ENCODE data around the gene ARL5A.

ARL5A gene

GRCh38 chr2:151826737-151827157 lies 1.5 kb downstream of the ARL5A start:
- Mint-ChIP-seq H3K27ac (no peak overlapping the region), H3K27me3 (ENCODE audit: low read depth) (peaks cover 3% of the 10 kb centered on the region), H3K4me3 (peak overlapping the region; percentile 97), H3K36me3 (ENCODE audit: low read depth) (peaks cover 11% of the 10 kb centered on the region), H3K9me3 (no peaks in the 10 kb centered on the region), H3K4me1 (ENCODE audit: low read depth) (peaks cover 35% of the 10 kb centered on the region)
- DNase-seq (ENCODE audit: low spot score), result no peak

DNA sequence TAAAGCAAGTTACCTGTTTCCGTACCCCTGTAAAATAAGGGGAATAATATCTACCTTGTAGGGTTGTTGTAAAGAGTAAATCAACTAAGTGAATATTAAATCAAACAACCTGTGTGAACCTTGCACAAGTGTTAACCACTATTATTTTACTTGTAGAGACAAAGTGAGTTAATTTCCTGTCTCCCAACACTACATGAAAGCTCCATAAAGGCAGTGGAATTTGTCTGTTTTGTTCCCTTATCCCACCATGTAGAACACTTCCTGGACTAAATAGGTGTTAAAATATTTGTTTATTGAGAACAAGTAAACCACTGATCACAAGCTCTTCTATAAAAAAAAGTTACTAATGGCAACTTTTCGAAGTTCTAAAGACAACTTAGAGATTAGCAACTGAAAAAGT lies 3.3 kb downstream of the ARL5A start:
- H3K9me3 Mint-ChIP-seq, result no peaks in the 10 kb centered on the region

DNA sequence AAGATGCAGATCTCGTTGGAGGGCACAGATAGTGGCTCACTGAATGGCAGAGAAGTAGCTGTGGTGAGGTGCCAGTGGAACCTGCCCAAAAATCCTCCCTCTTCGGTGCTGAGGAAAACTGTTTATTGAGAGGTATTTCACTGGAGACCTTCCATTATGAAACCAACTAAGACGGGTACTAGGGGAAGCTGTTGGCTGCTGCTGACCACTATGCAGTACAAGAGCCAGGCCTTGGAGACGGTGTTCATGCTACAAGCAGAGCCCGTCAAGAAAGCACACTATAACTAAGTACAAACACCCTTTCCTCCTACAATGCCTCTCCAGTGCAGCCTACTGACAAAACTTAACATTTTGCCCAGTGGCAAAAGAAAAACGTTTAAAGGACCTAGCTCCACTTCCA lies 4.6 kb downstream of the ARL5A start:
- peaks cover 18% of the 10 kb centered on the region for H3K36me3 Mint-ChIP-seq (ENCODE audit: low read depth)
- H3K27ac Mint-ChIP-seq, result no peak overlapping the region

More for the DNA sequence above, 3.3 kb downstream of the ARL5A start:
- H3K27ac Mint-ChIP-seq, result no peak overlapping the region
- H3K27me3 Mint-ChIP-seq (ENCODE audit: low read depth), result no peaks in the 10 kb centered on the region
- H3K36me3 Mint-ChIP-seq (ENCODE audit: low read depth), result peaks cover 18% of the 10 kb centered on the region
- H3K4me3 Mint-ChIP-seq, result no peak overlapping the region
- H3K4me1 Mint-ChIP-seq (ENCODE audit: low read depth), result peaks cover 44% of the 10 kb centered on the region
- no peak for DNase-seq (ENCODE audit: low spot score)

DNA sequence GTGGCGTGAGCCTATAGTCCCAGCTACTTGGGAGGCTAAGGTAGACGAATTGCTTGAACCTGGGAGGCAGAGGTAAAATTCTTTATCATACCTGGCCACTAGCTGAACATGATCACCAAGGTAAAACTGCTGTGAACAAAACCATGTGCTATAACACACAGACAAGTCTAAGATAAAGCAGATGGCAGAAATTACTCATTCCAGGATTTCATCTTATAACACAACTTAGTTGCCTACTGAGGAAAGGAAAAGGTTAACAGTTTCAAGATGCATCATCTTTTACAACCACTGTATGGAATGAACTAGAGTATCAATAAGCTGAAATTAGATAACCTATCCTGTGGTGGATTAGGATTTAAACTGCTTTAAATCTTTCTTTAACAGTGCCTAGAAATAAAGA lies 8.3 kb downstream of the ARL5A start:
- DNase-seq (ENCODE audit: low spot score), result no peak
- Mint-ChIP-seq H3K9me3 (no peaks in the 10 kb centered on the region), H3K4me1 (ENCODE audit: low read depth) (peaks cover 25% of the 10 kb centered on the region), H3K36me3 (ENCODE audit: low read depth) (peaks cover 20% of the 10 kb centered on the region), H3K27ac (no peak overlapping the region), H3K4me3 (no peak overlapping the region), H3K27me3 (ENCODE audit: low read depth) (no peaks in the 10 kb centered on the region)

More for the DNA sequence above, 4.6 kb downstream of the ARL5A start:
- H3K27me3 Mint-ChIP-seq (ENCODE audit: low read depth), result no peaks in the 10 kb centered on the region
- DNase-seq (ENCODE audit: low spot score), result no peak
- no peak overlapping the region for H3K4me3 Mint-ChIP-seq
- H3K4me1 Mint-ChIP-seq (ENCODE audit: low read depth), result peaks cover 41% of the 10 kb centered on the region
- no peaks in the 10 kb centered on the region for H3K9me3 Mint-ChIP-seq

DNA sequence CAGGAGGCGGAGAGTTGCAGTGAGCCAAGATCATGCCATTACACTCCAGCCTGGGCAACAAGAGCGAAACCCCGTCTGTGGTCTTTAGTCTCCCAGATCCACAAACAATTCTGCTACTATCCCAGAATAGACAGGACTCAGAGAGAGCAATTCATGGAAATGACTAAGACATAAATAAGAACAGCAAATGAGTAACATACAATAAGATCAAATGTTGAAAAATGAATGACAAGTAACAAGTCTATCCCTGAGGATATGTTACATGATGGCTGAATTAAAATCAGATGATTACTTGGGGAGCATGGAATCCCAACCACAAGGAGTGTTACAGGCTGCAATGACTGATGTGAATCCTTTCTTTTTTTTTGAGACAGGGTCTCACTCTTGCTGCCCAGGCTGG lies 10.3 kb downstream of the ARL5A start:
- Mint-ChIP-seq H3K27me3 (ENCODE audit: low read depth) (no peaks in the 10 kb centered on the region), H3K4me1 (ENCODE audit: low read depth) (peaks cover 16% of the 10 kb centered on the region), H3K4me3 (no peak overlapping the region), H3K9me3 (no peaks in the 10 kb centered on the region), H3K27ac (no peak overlapping the region), H3K36me3 (ENCODE audit: low read depth) (peaks cover 22% of the 10 kb centered on the region)
- DNase-seq (ENCODE audit: low spot score), result no peak

- H3K27ac Mint-ChIP-seq, result no peak overlapping the region
- H3K4me3 Mint-ChIP-seq, result no peak overlapping the region
- DNase-seq (ENCODE audit: low spot score), result no peak
- no peaks in the 10 kb centered on the region for H3K27me3 Mint-ChIP-seq (ENCODE audit: low read depth)
- H3K36me3 Mint-ChIP-seq (ENCODE audit: low read depth), result peaks cover 27% of the 10 kb centered on the region
- H3K4me1 Mint-ChIP-seq (ENCODE audit: low read depth), result peaks cover 10% of the 10 kb centered on the region
- H3K9me3 Mint-ChIP-seq, result no peaks in the 10 kb centered on the region
Observed at GRCh38 chr2:151816843-151817242, 11.4 kb downstream of the ARL5A start.

DNA sequence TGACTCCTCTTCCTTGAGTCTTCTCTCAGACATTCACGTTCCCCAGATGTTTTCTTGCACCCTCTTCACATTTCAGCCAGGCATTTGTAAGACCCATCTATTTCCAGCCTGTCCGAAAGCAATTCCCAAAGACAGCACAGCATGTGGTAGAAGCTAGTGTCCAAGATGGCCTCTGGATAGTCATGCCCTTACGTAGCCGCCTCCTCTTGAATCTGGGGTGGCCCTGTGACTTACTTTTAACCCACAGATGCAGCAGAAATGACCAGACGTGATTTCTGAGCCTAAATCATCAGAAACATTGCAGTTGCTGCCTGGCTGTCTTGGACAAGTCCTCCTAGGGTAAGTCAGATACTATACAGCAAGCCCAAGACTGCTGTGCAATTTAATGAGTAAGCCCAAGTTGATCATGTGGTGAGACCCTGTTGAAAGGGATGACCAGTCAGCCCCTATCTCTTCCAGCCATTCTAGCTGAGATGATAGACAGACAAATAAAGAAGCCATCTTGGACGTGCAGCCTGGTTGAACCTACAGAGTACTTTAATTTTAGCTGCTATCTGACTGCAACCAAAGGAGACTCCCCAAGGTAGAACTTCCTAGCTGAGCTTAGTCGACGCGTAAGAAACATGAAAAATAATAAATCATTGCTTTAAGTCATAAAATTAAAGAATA lies 12.3 kb downstream of the ARL5A start:
- Mint-ChIP-seq H3K4me1 (ENCODE audit: low read depth) (peaks cover 9% of the 10 kb centered on the region), H3K27ac (no peak overlapping the region), H3K4me3 (no peak overlapping the region), H3K36me3 (ENCODE audit: low read depth) (peaks cover 30% of the 10 kb centered on the region), H3K9me3 (no peaks in the 10 kb centered on the region), H3K27me3 (ENCODE audit: low read depth) (no peaks in the 10 kb centered on the region)
- no peak for DNase-seq (ENCODE audit: low spot score)

DNA sequence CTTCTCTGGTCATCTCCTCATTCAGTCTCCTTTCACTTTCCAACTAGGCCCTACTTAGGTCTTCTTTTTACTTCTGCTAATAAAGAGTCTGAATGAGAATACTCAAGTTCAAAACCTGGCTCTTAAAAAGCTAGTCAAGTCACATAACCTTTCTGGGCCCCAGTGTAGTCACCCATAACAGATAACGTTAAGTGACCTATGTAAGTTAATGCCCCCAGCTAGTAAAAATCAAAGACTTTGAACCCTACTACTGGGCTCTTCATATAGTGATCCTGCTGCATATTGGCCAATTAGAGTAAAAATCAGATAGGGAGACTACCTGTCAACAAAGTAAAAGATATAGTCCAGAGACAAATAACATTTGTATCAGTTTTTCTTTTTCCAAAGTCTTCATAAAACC lies 17.7 kb downstream of the ARL5A start:
- Mint-ChIP-seq H3K9me3 (no peaks in the 10 kb centered on the region), H3K36me3 (ENCODE audit: low read depth) (peaks cover 29% of the 10 kb centered on the region), H3K27me3 (ENCODE audit: low read depth) (no peaks in the 10 kb centered on the region), H3K4me3 (no peak overlapping the region), H3K4me1 (ENCODE audit: low read depth) (no peaks in the 10 kb centered on the region), H3K27ac (no peak overlapping the region)
- DNase-seq (ENCODE audit: low spot score), result no peak

GRCh38 chr2:151809073-151809383 lies 19.2 kb downstream of the ARL5A start:
- H3K27ac Mint-ChIP-seq, result no peak overlapping the region
- H3K9me3 Mint-ChIP-seq, result no peaks in the 10 kb centered on the region
- H3K27me3 Mint-ChIP-seq (ENCODE audit: low read depth), result no peaks in the 10 kb centered on the region
- no peaks in the 10 kb centered on the region for H3K4me1 Mint-ChIP-seq (ENCODE audit: low read depth)
- no peak overlapping the region for H3K4me3 Mint-ChIP-seq
- no peak for DNase-seq (ENCODE audit: low spot score)
- peaks cover 28% of the 10 kb centered on the region for H3K36me3 Mint-ChIP-seq (ENCODE audit: low read depth)

DNA sequence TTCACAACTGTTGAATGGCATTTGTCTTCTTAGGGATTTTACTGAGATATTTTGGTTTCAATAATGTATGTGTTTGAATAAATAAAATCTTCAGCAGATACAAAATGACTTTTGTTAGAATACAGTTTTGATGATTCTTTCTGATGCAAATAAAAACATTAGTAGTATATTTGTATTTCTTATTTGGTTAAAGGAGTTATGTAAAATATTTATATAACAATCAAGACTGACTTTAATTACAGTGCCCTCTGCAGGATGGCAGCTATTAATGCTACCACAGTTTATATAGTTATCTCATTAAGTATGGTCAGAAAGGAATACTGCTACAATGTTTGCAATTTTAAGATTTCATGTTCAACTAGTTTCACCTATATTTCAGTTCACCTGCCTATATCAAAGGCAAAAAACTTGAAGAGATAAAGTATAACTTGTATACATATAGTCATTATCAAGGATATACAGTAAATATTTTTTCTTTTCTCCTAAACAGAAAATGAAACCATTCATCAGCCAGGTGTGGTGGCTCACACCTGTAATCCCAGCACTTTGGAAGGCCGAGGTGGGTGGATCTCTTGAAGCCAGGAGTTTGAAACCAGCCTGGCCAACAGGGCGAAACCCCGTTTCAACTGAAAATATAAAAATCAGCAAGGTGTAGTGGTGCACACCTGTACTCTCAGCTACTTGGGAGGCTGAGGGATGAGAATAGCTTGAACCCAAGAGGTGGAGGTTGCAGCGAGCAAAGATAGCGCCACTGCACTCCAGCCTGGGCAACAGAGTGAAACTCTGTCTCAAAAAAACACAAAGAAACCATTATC lies 19.8 kb downstream of the ARL5A start:
- no peak overlapping the region for H3K4me3 Mint-ChIP-seq
- no peaks in the 10 kb centered on the region for H3K27me3 Mint-ChIP-seq (ENCODE audit: low read depth)
- no peak overlapping the region for H3K27ac Mint-ChIP-seq
- peaks cover 26% of the 10 kb centered on the region for H3K36me3 Mint-ChIP-seq (ENCODE audit: low read depth)
- no peaks in the 10 kb centered on the region for H3K9me3 Mint-ChIP-seq
- H3K4me1 Mint-ChIP-seq (ENCODE audit: low read depth), result no peaks in the 10 kb centered on the region
- DNase-seq (ENCODE audit: low spot score), result no peak

GRCh38 chr2:151805961-151806360 lies 22.3 kb downstream of the ARL5A start:
- peaks cover 18% of the 10 kb centered on the region for H3K36me3 Mint-ChIP-seq (ENCODE audit: low read depth)
- DNase-seq (ENCODE audit: low spot score), result no peak
- H3K4me1 Mint-ChIP-seq (ENCODE audit: low read depth), result no peaks in the 10 kb centered on the region
- no peak overlapping the region for H3K4me3 Mint-ChIP-seq
- no peaks in the 10 kb centered on the region for H3K27me3 Mint-ChIP-seq (ENCODE audit: low read depth)
- H3K9me3 Mint-ChIP-seq, result no peaks in the 10 kb centered on the region
- no peak overlapping the region for H3K27ac Mint-ChIP-seq

- no peaks in the 10 kb centered on the region for H3K9me3 Mint-ChIP-seq
- DNase-seq (ENCODE audit: low spot score), result no peak
- H3K27ac Mint-ChIP-seq, result no peak overlapping the region
- H3K27me3 Mint-ChIP-seq (ENCODE audit: low read depth), result no peaks in the 10 kb centered on the region
- H3K36me3 Mint-ChIP-seq (ENCODE audit: low read depth), result peaks cover 12% of the 10 kb centered on the region
- H3K4me1 Mint-ChIP-seq (ENCODE audit: low read depth), result no peaks in the 10 kb centered on the region
- H3K4me3 Mint-ChIP-seq, result no peak overlapping the region
Observed at GRCh38 chr2:151805343-151805742, 22.9 kb downstream of the ARL5A start.

DNA sequence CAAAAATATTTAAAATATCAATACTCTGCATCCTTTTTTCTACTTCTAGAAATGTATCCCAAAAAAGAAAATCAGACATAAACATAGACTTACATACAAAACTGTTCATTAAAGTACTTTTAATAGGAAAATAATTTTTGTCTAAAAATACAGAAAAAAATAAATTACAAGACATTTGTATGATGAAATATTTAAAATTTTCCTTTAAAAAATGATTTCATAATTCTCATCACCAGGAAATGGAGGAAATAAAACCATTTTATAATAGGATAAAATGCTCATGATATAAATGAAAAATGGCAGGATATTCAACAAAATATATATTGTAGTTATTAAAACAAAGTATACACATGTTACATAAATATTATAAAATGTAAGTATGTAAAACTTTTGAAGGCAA lies 24.4 kb downstream of the ARL5A start:
- Mint-ChIP-seq H3K27me3 (ENCODE audit: low read depth) (no peaks in the 10 kb centered on the region), H3K36me3 (ENCODE audit: low read depth) (peaks cover 12% of the 10 kb centered on the region), H3K9me3 (no peaks in the 10 kb centered on the region), H3K4me1 (ENCODE audit: low read depth) (no peaks in the 10 kb centered on the region), H3K4me3 (no peak overlapping the region), H3K27ac (no peak overlapping the region)
- no peak for DNase-seq (ENCODE audit: low spot score)

GRCh38 chr2:151802315-151802714 lies 25.9 kb downstream of the ARL5A start:
- DNase-seq (ENCODE audit: low spot score), result no peak
- H3K4me1 Mint-ChIP-seq (ENCODE audit: low read depth), result no peaks in the 10 kb centered on the region
- H3K4me3 Mint-ChIP-seq, result no peak overlapping the region
- no peak overlapping the region for H3K27ac Mint-ChIP-seq
- peaks cover 12% of the 10 kb centered on the region for H3K36me3 Mint-ChIP-seq (ENCODE audit: low read depth)
- no peaks in the 10 kb centered on the region for H3K27me3 Mint-ChIP-seq (ENCODE audit: low read depth)
- no peaks in the 10 kb centered on the region for H3K9me3 Mint-ChIP-seq

Data from T-helper 2 cell treated with Interferon-gamma antibody and Interleukin-4, amounts not matched to agents 5 μg/mL and 100 μg/mL, for 36 hours (primary cell).